SK-N-SH (cell line): Measurements from ENCODE around the gene ITCH. TPM values are rescaled to one million over a fixed set of nuclear protein-coding genes. Genes with fewer than 3 reads are reported as not detected.

ENCODE experiments used
- CTCF ChIA-PET: fragments of 300-600, 350-600 bp; formaldehyde crosslinking; extraction: SDS; loops from one replicate; lab custom pipeline; 2021; lab: Yijun Ruan, JAX
- POLR2A ChIA-PET: fragments of 350-600 bp; sonication (Branson Sonifier 250); formaldehyde crosslinking; extraction: SDS; loops from one replicate; lab custom pipeline; 2020; ENCODE audit warnings: antibody characterized with exemption, inconsistent platforms; lab: Yijun Ruan, JAX
- DNase-seq: peaks from one replicate; pipeline ENCODE4 v3.0.0; 2012
- H2AFZ ChIP-seq: fragments of 200-600 bp; sonication (generic); 2 replicates; pipeline ENCODE4 v1.8.1; 2016; ENCODE audit warnings: antibody characterized with exemption, mild to moderate bottlenecking, low read depth
- H3F3A ChIP-seq: fragments of 200-600 bp; sonication (generic); replicated peaks from 2 replicates; pipeline ENCODE3; 2016; ENCODE audit warnings: antibody characterized with exemption, mild to moderate bottlenecking; ENCODE audit not compliant: insufficient read depth
- H3K27ac ChIP-seq, 2 experiments: fragments of 200-500 bp in 1 of 2; fragments of 200-600 bp in 1 of 2; sonication (Bioruptor generic) in 1 of 2; sonication (generic), shearing (Covaris generic) in 1 of 2; 2 replicates each; pipeline versions ENCODE4 v1.5.1 to v1.6.1; 2014 to 2016; ENCODE audit warnings: low read depth in 2 of 2, inconsistent platforms in 1 of 2, low read length in 1 of 2, mild to moderate bottlenecking in 1 of 2, mixed read lengths in 1 of 2
- H3K27me3 ChIP-seq: fragments of 200-600 bp; sonication (generic), shearing (Covaris generic); 2 replicates; pipeline ENCODE4 v1.6.1; 2016; ENCODE audit warnings: mixed run types; ENCODE audit not compliant: insufficient read depth
- H3K36me3 ChIP-seq, 2 experiments: fragments of 200-500 bp in 1 of 2; fragments of 200-600 bp in 1 of 2; sonication (Bioruptor generic) in 1 of 2; sonication (generic) in 1 of 2; replicated peaks in 1 of 2; 2 replicates each; pipeline versions ENCODE3 to v1.5.1; 2014 to 2016; ENCODE audit warnings: low read length in 1 of 2, mild to moderate bottlenecking in 1 of 2; ENCODE audit not compliant: insufficient read depth in 2 of 2, control insufficient read depth in 1 of 2
- H3K4me1 ChIP-seq, 2 experiments: fragments of 200-500 bp in 1 of 2; fragments of 200-600 bp in 1 of 2; sonication (Bioruptor generic) in 1 of 2; sonication (generic), shearing (Covaris generic) in 1 of 2; 2 replicates each; pipeline versions ENCODE4 v1.5.1 to v1.6.1; 2014 to 2016; ENCODE audit warnings: low read depth in 1 of 2, low read length in 1 of 2, mixed run types in 1 of 2; ENCODE audit not compliant: insufficient read depth in 2 of 2, control insufficient read depth in 1 of 2
- H3K4me2 ChIP-seq: fragments of 200-600 bp; sonication (generic), shearing (Covaris generic); 2 replicates; pipeline ENCODE4 v1.6.1; 2017; ENCODE audit warnings: mixed run types
- H3K4me3 ChIP-seq, 2 experiments: fragments of 200-500 bp in 1 of 2; fragments of 200-600 bp in 1 of 2; sonication (Bioruptor generic) in 1 of 2; sonication (generic), shearing (Covaris generic) in 1 of 2; 2 replicates each; pipeline versions ENCODE4 v1.5.1 to v1.8.1; 2014 to 2016; ENCODE audit warnings: low read depth in 2 of 2, inconsistent platforms in 1 of 2, low read length in 1 of 2, mild to moderate bottlenecking in 1 of 2, mixed read lengths in 1 of 2, moderate library complexity in 1 of 2
- H3K79me2 ChIP-seq: fragments of 200-600 bp; sonication (generic); 2 replicates; pipeline ENCODE4 v1.8.1; 2017; ENCODE audit warnings: mild to moderate bottlenecking; ENCODE audit not compliant: insufficient read depth
- H3K9ac ChIP-seq: fragments of 200-600 bp; sonication (generic); 2 replicates; pipeline ENCODE4 v1.6.1; 2017; ENCODE audit warnings: mixed run types
- H3K9me2 ChIP-seq: fragments of 200-600 bp; sonication (generic); 2 replicates; pipeline ENCODE4 v1.6.1; 2017; ENCODE audit warnings: mixed run types
- H3K9me3 ChIP-seq: fragments of 200-600 bp; sonication (generic); 2 replicates; pipeline ENCODE4 v1.6.1; 2017; ENCODE audit warnings: mixed run types, mild to moderate bottlenecking, moderate library complexity
- H4K20me1 ChIP-seq: fragments of 200-600 bp; sonication (generic); 2 replicates; pipeline ENCODE4 v1.6.1; 2017; ENCODE audit warnings: mild to moderate bottlenecking, mixed run types; ENCODE audit not compliant: insufficient read depth
- CHD2 ChIP-seq: fragments of 150-350 bp; IDR thresholded peaks from 2 replicates; pipeline ENCODE4 v1.6.1; 2018; ENCODE audit warnings: low read length; ENCODE audit not compliant: partially characterized antibody
- ELF1 ChIP-seq: IDR thresholded peaks from 2 replicates; pipeline ENCODE4 v1.4.0; 2012
- EZH2phosphoT487 ChIP-seq: fragments of 200-600 bp; sonication (generic); IDR thresholded peaks from 2 replicates; pipeline ENCODE4 v1.6.1; 2017; ENCODE audit warnings: low read depth, mixed run types, mild to moderate bottlenecking, antibody characterized with exemption, moderate library complexity, borderline replicate concordance
- MEF2A ChIP-seq: IDR thresholded peaks from 2 replicates; pipeline ENCODE4 v1.4.0; 2012; ENCODE audit warnings: low read depth, borderline replicate concordance
- MXI1 ChIP-seq: IDR thresholded peaks from 2 replicates; pipeline ENCODE4 v1.6.1; 2012; ENCODE audit warnings: mild to moderate bottlenecking, low read depth, low read length, improper control_type of control experiment
- NFIC ChIP-seq: IDR thresholded peaks from 2 replicates; pipeline ENCODE4 v1.4.0; 2012; ENCODE audit warnings: borderline replicate concordance
- RAD21 ChIP-seq: IDR thresholded peaks from 2 replicates; pipeline ENCODE4 v1.6.1; 2012; ENCODE audit warnings: mild to moderate bottlenecking, low read length
- REST ChIP-seq: IDR thresholded peaks from 2 replicates; pipeline ENCODE4 v1.6.1; 2012; ENCODE audit warnings: mild to moderate bottlenecking, low read depth, low read length, moderate library complexity
- SMC3 ChIP-seq: IDR thresholded peaks from 2 replicates; pipeline ENCODE4 v1.6.1; 2012; ENCODE audit warnings: low read depth, low read length, improper control_type of control experiment
- TAF1 ChIP-seq: IDR thresholded peaks from 2 replicates; pipeline ENCODE4 v1.6.1; 2012; ENCODE audit warnings: low read depth, mild to moderate bottlenecking, low read length, moderate library complexity, borderline replicate concordance
- TCF12 ChIP-seq: IDR thresholded peaks from 2 replicates; pipeline ENCODE4 v1.4.0; 2012
- TEAD4 ChIP-seq: IDR thresholded peaks from 2 replicates; pipeline ENCODE4 v1.4.0; 2012; ENCODE audit warnings: mild to moderate bottlenecking, borderline replicate concordance; ENCODE audit not compliant: insufficient read depth
- USF1 ChIP-seq: IDR thresholded peaks from 2 replicates; pipeline ENCODE4 v1.4.0; 2012; ENCODE audit warnings: low read depth, borderline replicate concordance
- USF2 ChIP-seq: fragments of 150-350 bp; IDR thresholded peaks from 2 replicates; pipeline ENCODE4 v1.6.1; 2017; ENCODE audit warnings: antibody characterized with exemption, low read length, low read depth, borderline replicate concordance
- YY1 ChIP-seq: IDR thresholded peaks from 2 replicates; pipeline ENCODE4 v1.4.0; 2012; ENCODE audit warnings: low read depth, mild to moderate bottlenecking
- ZBTB33 ChIP-seq: IDR thresholded peaks from 2 replicates; pipeline ENCODE4 v1.4.0; 2012; ENCODE audit warnings: low read depth, borderline replicate concordance
- WGBS: methylation state at CpG from one replicate; pipeline ENCODE4 v1.1.6; 2017; ENCODE audit warnings: low lambda C conversion rate; 5-methylcytosine and 5-hydroxymethylcytosine counted together
- polyA plus RNA-seq, 3 experiments: library from polyadenylated mRNA; depleted of rRNA; stranded (reverse); fragments of >200 nt; gene quantifications; 2 replicates each; pipeline ENCODE4 v1.2.3, GENCODE V29; 2012

Gene ITCH
- polyA plus RNA-seq, 1 of the 3 experiments (the other 2 are of a cell fraction): 3.8 TPM

- Histone ChIP-seq H3F3A (peaks cover 37% of the 10 kb centered on the region), H3K79me2 (peaks cover 90% of the 10 kb centered on the region), H3K27ac (peak overlapping the region in 1 of 2 experiments; percentile 75; a peak in 2 of 4 replicates), H3K4me1 (peaks cover 15 to 17% of the 10 kb centered on the region in 2 experiments; a peak in 3 of 4 replicates), H3K9ac (no peak overlapping the region), H3K27me3 (no peaks in the 10 kb centered on the region), H3K36me3 (peaks cover 34% of the 10 kb centered on the region in 2 experiments), H3K9me3 (no peaks in the 10 kb centered on the region), H3K9me2 (no peaks in the 10 kb centered on the region), H3K4me2 (peak overlapping the region; percentile 53; the same call in 1 of the 2 replicates), H2AFZ (no peak overlapping the region), H3K4me3 (no peak overlapping the region), H4K20me1 (peaks cover 69% of the 10 kb centered on the region)
- ChIA-PET CTCF (interaction anchor here (1.2 to 5.9 kb wide), 2 partner anchors 13 to 213 kb away, joined by 5 to 72 read pairs; no protein-coding TSS in a partner anchor), POLR2A (no interaction called here)
- WGBS: 87% methylated on average over 7 of the region's 7 CpGs
- DNase-seq: no peak
- no peak for TF ChIP-seq RAD21
- TF ChIP-seq EZH2phosphoT487: no peak
- TF ChIP-seq TCF12: no peak
- TF ChIP-seq ZBTB33: no peak
- no peak for TF ChIP-seq NFIC
- no peak for TF ChIP-seq MXI1
- TF ChIP-seq TAF1: no peak
- no peak for TF ChIP-seq TEAD4
- TF ChIP-seq USF2: no peak
- TF ChIP-seq REST: no peak
- TF ChIP-seq MEF2A: no peak
- no peak for TF ChIP-seq CHD2
- no peak for TF ChIP-seq USF1
- no peak for TF ChIP-seq SMC3
- TF ChIP-seq ELF1: no peak
- TF ChIP-seq YY1: no peak
Observed at GRCh38 chr20:34525342-34525708, 162.3 kb downstream of the ITCH start.
